Endothelial cell of umbilical vein (primary cell): ENCODE data around the gene CCDC142. TPM values are rescaled to one million over a fixed set of nuclear protein-coding genes. Genes with fewer than 3 reads are reported as not detected.

Experiments
- BruUV-seq: library from RNA; stranded (reverse); fragments of 400-500 nt; replicated peaks from 2 replicates; lab custom pipeline; 2021; lab: Mats Ljungman, UMichigan
- CTCF ChIA-PET: fragments of 300-600, 350-600 bp; sonication (Branson Sonifier 250); formaldehyde crosslinking; loops from one replicate; lab custom pipeline; 2021; ENCODE audit warnings: antibody characterized with exemption, inconsistent platforms; lab: Charles Lee
- POLR2A ChIA-PET: fragments of 300-600, 350-600 bp; sonication (Branson Sonifier 250); formaldehyde crosslinking; loops from one replicate; lab custom pipeline; 2021; ENCODE audit warnings: antibody characterized with exemption, inconsistent platforms; lab: Charles Lee
- DNase-seq: peaks from one replicate; pipeline ENCODE4 v3.0.0-alpha.2; 2011; ENCODE audit warnings: low read depth, low spot score
- FAIRE-seq: peaks from 2 replicates; lab custom pipeline; 2011; peaks lifted over from hg19 to GRCh38; lab: Jason Lieb, UNC
- H2AFZ ChIP-seq: 2 replicates; pipeline ENCODE4 v1.6.0; 2012; ENCODE audit warnings: low read depth, low read length, control low read depth, inconsistent platforms
- H3K27ac ChIP-seq: 2 replicates; pipeline ENCODE4 v1.5.1; 2011; ENCODE audit warnings: low read depth, mild to moderate bottlenecking, control low read depth, low read length, moderate library complexity; ENCODE audit not compliant: insufficient read depth
- H3K27me3 ChIP-seq, 2 experiments: 2 replicates each; pipeline versions ENCODE4 v1.6.0 to v1.6.1; 2011; ENCODE audit warnings: low read length in 2 of 2, mixed read lengths in 1 of 2; ENCODE audit not compliant: control insufficient read depth in 2 of 2, insufficient read depth in 2 of 2
- H3K36me3 ChIP-seq, 2 experiments: 2 replicates in 1 of 2; 3 replicates in 1 of 2; pipeline ENCODE4 v1.5.1; 2011; ENCODE audit warnings: low read length in 2 of 2, mild to moderate bottlenecking in 1 of 2, moderate library complexity in 1 of 2; ENCODE audit not compliant: control insufficient read depth in 2 of 2, insufficient read depth in 2 of 2; ENCODE audit errors: extremely low read depth in 1 of 2
- H3K4me1 ChIP-seq: 3 replicates; pipeline ENCODE4 v1.5.1; 2011; ENCODE audit warnings: mild to moderate bottlenecking, low read length; ENCODE audit not compliant: control insufficient read depth, insufficient read depth; ENCODE audit errors: extremely low read depth
- H3K4me2 ChIP-seq: 2 replicates; pipeline ENCODE4 v1.6.1; 2011; ENCODE audit warnings: low read length, control low read depth, mixed read lengths; ENCODE audit not compliant: insufficient read depth
- H3K4me3 ChIP-seq, 3 experiments: fragments of 200-600 bp in 1 of 3; sonication (generic), shearing (Covaris generic) in 1 of 3; replicated peaks in 1 of 3; 2 replicates each; pipeline ENCODE4 v1.5.1; 2011 to 2016; ENCODE audit warnings: control low read depth in 3 of 3, low read length in 3 of 3, mild to moderate bottlenecking in 2 of 3, inconsistent platforms in 1 of 3, low read depth in 1 of 3, moderate library complexity in 1 of 3; ENCODE audit not compliant: insufficient read depth in 1 of 3
- H3K79me2 ChIP-seq: 2 replicates; pipeline ENCODE4 v1.6.0; 2012; ENCODE audit warnings: low read length, inconsistent platforms; ENCODE audit not compliant: control insufficient read depth, insufficient read depth
- H3K9ac ChIP-seq: replicated peaks from 2 replicates; pipeline ENCODE3; 2011; ENCODE audit warnings: low read length, control low read depth; ENCODE audit not compliant: insufficient read depth; ENCODE audit errors: extremely low read depth
- H3K9me1 ChIP-seq: replicated peaks from 3 replicates; pipeline ENCODE4 v1.6.0; 2011; ENCODE audit warnings: mild to moderate bottlenecking, low read length; ENCODE audit not compliant: control insufficient read depth, insufficient read depth; ENCODE audit errors: extremely low read depth
- H3K9me3 ChIP-seq: replicated peaks from 2 replicates; pipeline ENCODE4 v1.5.1; 2012; ENCODE audit warnings: low read length, inconsistent platforms; ENCODE audit not compliant: control insufficient read depth, insufficient read depth
- H4K20me1 ChIP-seq: replicated peaks from 2 replicates; pipeline ENCODE3; 2011; ENCODE audit warnings: mild to moderate bottlenecking, low read length; ENCODE audit not compliant: control insufficient read depth, insufficient read depth; ENCODE audit errors: extremely low read depth
- CTCF ChIP-seq, 2 donors: IDR thresholded peaks; 1 replicate in 1 of 2; 2 replicates in 1 of 2; pipeline ENCODE4 v1.5.1; 2011; ENCODE audit warnings: low read length in 2 of 2, mild to moderate bottlenecking in 2 of 2, moderate library complexity in 2 of 2, control low read depth in 1 of 2, inconsistent platforms in 1 of 2, low read depth in 1 of 2; ENCODE audit not compliant: insufficient read depth in 1 of 2; ENCODE audit errors: extremely low read depth in 1 of 2
- EZH2 ChIP-seq: IDR thresholded peaks from 2 replicates; pipeline ENCODE4 v1.6.1; 2012; ENCODE audit warnings: borderline replicate concordance, low read depth, mild to moderate bottlenecking, moderate library complexity, low read length, inconsistent platforms; ENCODE audit not compliant: severe bottlenecking
- FOS ChIP-seq: IDR thresholded peaks from 2 replicates; pipeline ENCODE4 v1.6.1; 2011; ENCODE audit warnings: mild to moderate bottlenecking, low read length, moderate library complexity, borderline replicate concordance; ENCODE audit not compliant: insufficient read depth
- GATA2 ChIP-seq: IDR thresholded peaks from 2 replicates; pipeline ENCODE4 v1.7.0; 2011; ENCODE audit warnings: low read depth, mild to moderate bottlenecking, moderate library complexity, mixed read lengths, low read length; ENCODE audit not compliant: insufficient read length, insufficient read depth
- JUN ChIP-seq: IDR thresholded peaks from 2 replicates; pipeline ENCODE4 v1.6.1; 2011; ENCODE audit warnings: borderline replicate concordance, low read depth; ENCODE audit not compliant: insufficient read length, insufficient read depth
- MAX ChIP-seq: IDR thresholded peaks from 2 replicates; pipeline ENCODE4 v1.6.1; 2011; ENCODE audit not compliant: insufficient read depth, insufficient read length
- MYC ChIP-seq: IDR thresholded peaks from one replicate; pipeline ENCODE4 v1.6.1; 2011; ENCODE audit warnings: mild to moderate bottlenecking, low read depth, low read length
- POLR2A ChIP-seq: IDR thresholded peaks from 2 replicates; pipeline ENCODE4 v1.6.1; 2012; ENCODE audit warnings: low read depth, mild to moderate bottlenecking, control low read depth, low read length
- POLR2AphosphoS5 ChIP-seq: IDR thresholded peaks from 2 replicates; pipeline ENCODE4 v1.6.1; 2012; ENCODE audit warnings: low read depth, mild to moderate bottlenecking, control low read depth, low read length, moderate library complexity; ENCODE audit not compliant: insufficient read depth
- dilution Hi-C: fragments of 300-500 bp; cut with MboI; formaldehyde crosslinking; loops from one replicate; pipeline ENCODE4 v1.15.0; 2019; ENCODE audit warnings: low sequenced_read_pairs; ENCODE audit not compliant: extremely low pct_ligation_motif_present
- intact Hi-C: fragments of 100-400 bp; cut with micrococcal nuclease; formaldehyde crosslinking; loops from one replicate; pipeline ENCODE4 v1.10.0; 2022
- polyA plus RNA-seq, 4 experiments: library from polyadenylated mRNA; depleted of rRNA in 3 of 4; stranded (reverse) in 3 of 4; unstranded in 1 of 4; fragments of >200 nt; gene quantifications; 2 replicates each; pipeline versions ENCODE4 v1.2.1 to v1.2.3, GENCODE V29; 2011 to 2012; ENCODE audit warnings: missing spikeins in 1 of 4
- total RNA-seq: library from RNA; stranded (reverse); gene quantifications from 2 replicates; pipeline ENCODE4 v1.2.3, GENCODE V29; 2021

Gene CCDC142
- total and polyA plus RNA-seq, 2 donors (not counting 3 experiments of a cell fraction or from before 2014, with no cell fraction given), result 12.8 to 23.8 TPM

- DNase-seq, result no peak
- Histone ChIP-seq H3K36me3 (peaks cover 0 to 12% of the 10 kb centered on the region in 2 experiments), H3K9me3 (no peaks in the 10 kb centered on the region), H4K20me1 (no peaks in the 10 kb centered on the region), H3K4me1 (peaks cover 15% of the 10 kb centered on the region), H3K4me3 (no peak overlapping the region), H3K27me3 (no peaks in the 10 kb centered on the region), H3K9me1 (no peaks in the 10 kb centered on the region), H3K27ac (no peak overlapping the region), H3K9ac (no peak overlapping the region), H2AFZ (no peak overlapping the region), H3K4me2 (no peak overlapping the region), H3K79me2 (peaks cover 17% of the 10 kb centered on the region)
- FAIRE-seq, result no peak
- intact Hi-C loops, result no loop called here
- ChIA-PET POLR2A (no interaction called here), CTCF (interaction anchor here (0.6 to 1.5 kb wide), 5 partner anchors 12 to 125 kb away, joined by 4 to 8 read pairs (median 4); no protein-coding TSS in a partner anchor)
- BruUV-seq, result no TSS peak
- dilution Hi-C loops, result no loop called here
- TF ChIP-seq EZH2, result no peak
- no peak for TF ChIP-seq MAX
- TF ChIP-seq CTCF (IDR thresholded peaks at IDR 0.05; ENCODE audit: extremely low read depth in 1 of 2, insufficient read depth in 1 of 2, low read depth in 1 of 2, low read length in 2 of 2), result no peak
- no peak for TF ChIP-seq POLR2A
- no peak for TF ChIP-seq MYC
- no peak for TF ChIP-seq GATA2
- no peak for TF ChIP-seq FOS
- TF ChIP-seq JUN, result no peak
- TF ChIP-seq POLR2AphosphoS5, result no peak
Observed at GRCh38 chr2:74462054-74462785, 20.6 kb downstream of the CCDC142 start.
